Hair follicular keratinocyte (primary cell): Measurements from ENCODE around the gene PAPPA. TPM values are rescaled to one million over a fixed set of nuclear protein-coding genes. Genes with fewer than 3 reads are reported as not detected.

Experiments used
- total RNA-seq: library from RNA; depleted of rRNA; stranded (reverse); fragments of >200 nt; gene quantifications from 2 replicates; pipeline ENCODE4 v1.2.3, GENCODE V29; 2015

The PAPPA gene
- 0.78 and 1.3 TPM in 2 replicates for total RNA-seq

GRCh38 chr9:116153765-116154333 lies at the start of gene PAPPA:
PAPPA (plus strand) TSS chr9:116153791; CDS start chr9:116154173, 382 bp downstream.

